GM20431 (cell line): Measurements from ENCODE around the gene RIN3.
"Not testable (repeated sequence)": the region's sequence is repeated elsewhere in the genome, so short reads cannot be mapped to it uniquely, and the experiment has no call there.

Source experiments
- in situ Hi-C: fragments of 300-500 bp; cut with MseI, MboI; formaldehyde crosslinking; loops from one replicate; pipeline ENCODE4 v1.15.0; 2020; ENCODE audit warnings: low sequenced_read_pairs; ENCODE audit not compliant: unreplicated experiment

RIN3 gene

GRCh38 chr14:92637864-92638263 lies 124.3 kb downstream of the RIN3 start:
- in situ Hi-C loops: no loop called here

- in situ Hi-C loops: no loop called here
Observed at GRCh38 chr14:92638266-92638665, 124.7 kb downstream of the RIN3 start.

- in situ Hi-C loops: no loop called here
Observed at GRCh38 chr14:92638904-92639303, 125.3 kb downstream of the RIN3 start.

GRCh38 chr14:92639472-92640117 lies 126.0 kb downstream of the RIN3 start:
- in situ Hi-C loops: not testable (repeated sequence)

- in situ Hi-C loops: no loop called here
Observed at GRCh38 chr14:92641306-92641705, 127.7 kb downstream of the RIN3 start.

GRCh38 chr14:92644171-92644969 lies 130.8 kb downstream of the RIN3 start:
- in situ Hi-C loops: no loop called here

- in situ Hi-C loops: no loop called here
Observed at GRCh38 chr14:92644970-92645515, 131.5 kb downstream of the RIN3 start.

- in situ Hi-C loops: no loop called here
Observed at GRCh38 chr14:92645841-92646478, 132.4 kb downstream of the RIN3 start.

GRCh38 chr14:92646952-92647796 lies 133.6 kb downstream of the RIN3 start:
- in situ Hi-C loops: no loop called here

- in situ Hi-C loops: no loop called here
Observed at GRCh38 chr14:92647797-92648279, 134.3 kb downstream of the RIN3 start.

- in situ Hi-C loops: no loop called here
Observed at GRCh38 chr14:92649066-92649465, 135.5 kb downstream of the RIN3 start.

GRCh38 chr14:92649934-92650545 lies 136.5 kb downstream of the RIN3 start:
- in situ Hi-C loops: no loop called here

- in situ Hi-C loops: no loop called here
Observed at GRCh38 chr14:92650581-92651105, 137.1 kb downstream of the RIN3 start.

GRCh38 chr14:92651106-92651757 lies 137.7 kb downstream of the RIN3 start:
- in situ Hi-C loops: no loop called here

GRCh38 chr14:92651758-92652406 lies 138.3 kb downstream of the RIN3 start:
- in situ Hi-C loops: no loop called here

GRCh38 chr14:92652413-92653151 lies 139.0 kb downstream of the RIN3 start:
- in situ Hi-C loops: no loop called here

GRCh38 chr14:92653162-92653651 lies 139.6 kb downstream of the RIN3 start:
- in situ Hi-C loops: no loop called here
